ENCODE results near the gene SMIM36.
"Not testable (repeated sequence)": the region's sequence is repeated elsewhere in the genome, so short reads cannot be mapped to it uniquely, and the experiment has no call there.

Gene SMIM36

DNA sequence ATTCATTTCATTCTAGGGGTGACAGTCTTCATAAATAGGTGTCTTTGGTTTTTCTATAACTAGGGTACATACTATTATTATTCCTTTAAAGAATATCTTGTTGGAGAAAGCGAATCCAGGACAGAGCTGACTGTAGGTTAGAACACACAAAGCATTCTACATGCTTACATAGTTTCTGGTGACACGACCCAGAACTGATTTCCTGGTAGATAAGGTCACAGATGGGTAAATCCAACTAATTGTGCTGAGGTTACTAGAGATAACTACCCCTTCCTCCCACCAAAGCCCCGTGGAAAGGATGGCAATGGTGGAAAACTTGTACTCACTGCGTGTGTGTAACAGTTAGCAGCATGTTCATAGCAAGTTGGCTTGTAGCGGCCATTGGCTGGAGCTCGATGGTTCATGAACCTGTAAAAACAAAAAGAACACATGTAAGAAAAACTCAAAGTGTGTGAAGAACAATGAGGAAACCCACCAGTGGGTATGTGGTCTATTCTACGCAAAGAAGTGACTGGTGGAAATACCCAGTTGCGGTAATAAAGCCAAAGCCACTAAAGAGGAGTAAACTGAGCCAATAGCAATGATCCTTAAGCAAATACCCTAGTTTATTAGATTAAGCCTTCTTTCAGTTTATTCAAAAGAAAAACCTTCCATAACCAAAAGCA is 97.3 kb downstream of the SMIM36 start:
- no peak for DNase-seq (ENCODE audit: low read depth)

DNA sequence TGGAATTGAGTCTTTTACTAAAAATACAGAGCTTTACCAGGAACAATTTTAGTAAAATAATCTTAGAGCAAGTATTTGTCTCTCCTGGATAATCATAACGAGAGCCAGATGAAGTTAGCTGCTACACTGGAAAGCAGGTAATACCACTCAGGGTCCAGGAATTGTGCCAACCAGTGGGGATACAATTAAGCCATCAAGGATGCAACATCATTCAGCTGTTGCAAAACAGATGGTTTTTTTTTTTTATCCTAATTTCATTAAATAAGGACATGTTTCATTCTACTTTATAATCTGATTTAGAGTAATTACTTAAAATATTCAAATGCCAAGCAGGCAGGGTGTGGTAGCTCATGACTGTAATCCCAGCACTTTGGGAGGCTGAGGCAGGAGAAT is 99.8 kb downstream of the SMIM36 start:
- DNase-seq (ENCODE audit: low read depth): no peak

DNA sequence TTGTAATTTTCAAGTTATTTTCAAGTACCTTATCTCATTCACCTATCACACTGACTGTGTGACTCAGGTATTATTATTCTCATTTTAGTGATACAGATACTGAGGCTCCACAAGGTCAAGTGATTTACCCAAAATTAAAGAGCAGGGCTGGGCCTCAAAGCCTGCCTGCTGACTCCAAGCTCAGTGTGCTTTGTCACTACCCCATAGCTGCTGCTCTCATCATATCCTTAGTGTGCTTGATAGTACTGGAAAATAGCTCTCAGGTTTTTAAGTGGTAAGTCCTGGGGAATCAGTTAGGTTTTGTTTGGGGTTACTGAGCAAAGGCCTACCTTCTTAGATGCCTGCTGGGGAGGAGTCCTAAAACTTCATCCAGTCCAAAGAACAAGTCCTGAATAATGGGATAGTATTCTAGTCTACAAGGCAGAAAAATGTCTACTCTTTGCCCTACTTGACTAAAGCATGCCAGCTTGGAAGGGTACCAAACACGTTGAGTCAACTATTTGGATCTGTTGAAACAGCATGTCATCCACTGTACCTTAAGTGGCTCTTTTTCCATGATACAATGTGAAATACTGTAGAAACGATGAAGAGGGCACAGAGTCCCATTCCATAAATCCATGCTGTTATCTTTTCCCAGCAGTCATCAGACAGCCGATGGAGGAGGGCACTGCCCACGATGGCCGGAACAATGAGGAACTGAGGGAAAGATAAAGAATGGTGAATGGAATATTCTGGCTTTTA is 100.4 kb downstream of the SMIM36 start:
- DNase-seq (ENCODE audit: low read depth): no peak

DNA sequence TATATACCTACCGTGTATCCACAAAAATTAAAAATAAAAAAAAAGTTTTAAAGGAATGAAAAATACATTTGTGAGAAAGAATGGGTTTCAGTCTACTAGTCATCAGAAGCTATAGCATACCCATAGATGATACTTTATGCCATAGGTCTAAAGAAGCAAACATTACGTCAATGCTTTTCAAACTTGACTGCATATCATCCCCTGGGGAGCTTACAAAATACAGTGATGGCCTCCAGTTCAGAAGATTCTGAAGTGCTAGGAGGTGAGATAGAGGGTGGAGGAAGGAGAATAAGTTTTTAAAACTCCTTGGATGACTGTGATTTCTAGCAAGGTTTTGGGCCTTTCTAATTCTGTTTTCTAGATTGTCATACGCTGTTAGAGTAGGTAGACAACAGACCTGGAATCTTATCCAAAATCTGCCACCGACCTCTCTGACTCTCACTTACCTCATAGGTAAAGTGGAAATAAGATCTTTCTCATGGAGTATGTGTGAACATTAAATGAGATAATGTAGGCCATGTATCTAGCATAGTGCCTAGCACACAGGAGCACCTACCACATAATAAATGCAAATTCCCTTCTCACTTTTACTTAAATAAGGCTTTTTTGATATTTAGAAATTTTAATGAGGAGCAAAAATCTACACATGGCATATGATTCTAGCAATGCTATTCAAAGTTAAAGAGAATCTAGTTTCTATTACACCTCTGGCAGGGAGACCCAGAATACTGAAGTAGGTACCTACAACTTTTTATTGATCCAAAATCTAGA is 102.0 kb downstream of the SMIM36 start:
- DNase-seq (ENCODE audit: low read depth): no peak

DNA sequence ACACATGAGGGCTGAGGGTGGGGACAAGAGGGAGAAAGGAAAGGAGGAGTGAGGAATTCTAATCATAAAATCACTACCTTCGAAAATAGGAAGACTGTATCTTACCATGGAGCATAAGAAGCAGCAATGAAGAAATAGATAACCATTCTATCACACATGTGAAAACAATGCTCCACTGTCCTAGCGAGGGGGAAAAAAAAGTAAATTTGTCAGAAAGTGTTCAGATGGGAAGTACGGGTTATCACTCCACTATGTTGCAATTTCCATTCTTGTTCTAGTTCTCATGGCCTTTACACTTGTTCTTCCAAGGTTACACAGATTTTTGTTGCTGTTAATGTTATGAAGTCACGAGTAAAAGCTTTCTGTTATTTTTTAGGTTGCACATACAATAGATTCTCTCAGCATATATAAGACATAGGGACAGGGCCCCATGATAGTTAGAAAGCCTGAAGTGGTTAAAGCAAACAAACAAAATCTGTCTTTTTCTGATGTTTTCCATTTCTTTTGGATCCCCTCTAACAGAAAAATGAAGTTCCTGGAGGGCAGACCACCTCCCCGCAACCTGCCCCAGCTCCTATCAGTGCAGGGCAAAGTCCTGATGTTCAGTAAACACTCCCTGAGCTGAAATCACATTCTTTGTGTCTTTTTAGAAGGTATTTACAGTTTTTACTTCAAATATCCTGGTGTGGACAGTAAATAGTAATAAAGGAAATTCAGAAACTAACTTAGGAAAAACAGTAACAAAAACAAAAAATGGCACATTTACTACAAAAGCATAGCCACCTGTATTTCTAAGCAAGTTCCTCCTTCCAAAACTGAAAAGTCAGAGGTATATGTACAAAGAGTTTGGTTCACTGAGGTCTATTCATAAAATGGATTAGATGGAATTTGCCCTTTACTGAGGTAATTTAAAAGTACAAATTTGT is 103.3 kb downstream of the SMIM36 start:
- no peak for DNase-seq (ENCODE audit: low read depth)

DNA sequence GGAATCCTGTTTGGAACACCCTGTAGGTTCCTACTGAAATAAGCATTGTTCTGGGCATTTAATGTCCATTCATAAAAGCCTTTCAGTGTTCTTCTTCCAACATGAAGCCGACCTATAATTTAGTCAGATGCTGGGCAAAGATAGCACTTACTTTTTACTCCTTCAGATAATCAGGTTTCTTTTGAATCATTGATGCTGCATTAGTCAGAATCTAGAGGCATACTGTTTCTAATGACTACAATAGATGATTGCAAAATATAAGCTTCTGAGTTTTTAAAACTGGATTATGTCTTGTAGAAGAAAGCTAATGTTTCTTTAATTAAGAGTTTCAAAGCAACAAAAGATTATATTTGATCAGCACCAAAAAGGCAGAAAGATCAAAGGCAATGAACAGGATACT is 105.7 kb downstream of the SMIM36 start:
- DNase-seq (ENCODE audit: low read depth): no peak

DNA sequence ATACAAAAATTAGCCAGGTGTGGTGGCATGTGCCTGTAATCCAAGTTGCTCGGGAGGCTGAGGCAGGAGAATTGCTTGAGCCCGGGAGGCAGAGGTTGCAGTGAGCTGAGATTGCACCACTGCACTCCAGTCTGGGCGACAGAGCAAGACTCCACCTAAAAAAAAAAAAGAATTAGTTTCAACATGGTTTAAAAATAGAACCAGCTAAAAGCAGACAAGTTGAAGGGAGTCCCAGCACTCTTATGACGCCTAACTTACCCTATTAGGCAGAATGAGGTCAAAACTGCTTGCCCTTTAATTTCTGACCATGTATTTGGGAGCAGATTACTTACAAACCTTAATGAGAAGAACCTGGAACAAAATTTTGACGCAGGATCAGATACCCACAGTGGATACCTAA is 107.1 kb downstream of the SMIM36 start:
- DNase-seq (ENCODE audit: low read depth): not testable (repeated sequence)

DNA sequence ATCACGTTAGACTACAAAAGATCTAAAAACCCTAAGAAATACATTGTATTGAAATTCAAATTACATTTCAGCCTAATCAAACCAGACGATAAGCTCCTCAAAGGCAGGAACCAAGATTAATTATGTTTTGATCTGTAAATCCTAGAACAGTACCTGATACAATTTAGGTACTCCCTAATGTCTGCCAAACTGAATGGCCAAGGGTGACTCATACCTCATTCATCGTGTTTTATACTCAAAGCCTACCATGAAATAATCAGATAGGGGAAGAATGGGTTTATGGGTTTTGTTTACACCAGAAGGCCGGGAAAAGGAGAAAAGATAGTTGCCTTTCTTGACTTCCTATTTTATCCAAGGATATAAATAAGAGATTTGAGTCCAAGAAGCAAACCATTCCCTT is 108.9 kb downstream of the SMIM36 start:
- DNase-seq (ENCODE audit: low read depth): no peak

Measured in T-helper 22 cell (primary cell).